Naive thymus-derived CD4-positive, alpha-beta T cell (primary cell): Measurements from ENCODE around the gene GORASP1. TPM values are rescaled to one million over a fixed set of nuclear protein-coding genes. Genes with fewer than 3 reads are reported as not detected.
A peak's percentile ranks its signal among the peaks of the same experiment; 100 is the strongest.

Experiments
- ATAC-seq: fragments of 150-1000 bp; cut with Tn5 transposase; 2 replicates; pipeline ENCODE4 v1.10.0; 2021; ENCODE audit warnings: mild to moderate bottlenecking, moderate library complexity
- CTCF ChIA-PET: fragments of 350-600 bp; sonication (Branson Sonifier 250); formaldehyde crosslinking; loops from one replicate; lab custom pipeline; 2021; ENCODE audit warnings: antibody characterized with exemption; lab: Charles Lee
- POLR2A ChIA-PET: fragments of 350-600 bp; sonication (Branson Sonifier 250); formaldehyde crosslinking; loops from one replicate; lab custom pipeline; 2021; ENCODE audit warnings: antibody characterized with exemption, inconsistent platforms; lab: Charles Lee
- DNase-seq, 9 donors: peaks; one replicate each; pipeline versions ENCODE4 v3.0.0 to v3.0.0-alpha.2; 2020 to 2022; ENCODE audit warnings: mixed read lengths in 1 of 9
- H3K27ac ChIP-seq: one replicate; pipeline ENCODE4 v1.7.0; 2013; ENCODE audit warnings: mild to moderate bottlenecking, low read depth, low read length, moderate library complexity
- H3K27me3 ChIP-seq, 2 donors: one replicate each; pipeline ENCODE4 v1.7.0; 2013; ENCODE audit warnings: low read length in 2 of 2, mild to moderate bottlenecking in 2 of 2, moderate library complexity in 2 of 2; ENCODE audit not compliant: control insufficient read depth in 2 of 2, insufficient read depth in 2 of 2
- H3K36me3 ChIP-seq, 3 experiments: 1 replicate in 2 of 3; 2 replicates in 1 of 3; pipeline ENCODE4 v1.7.0; 2013; ENCODE audit warnings: low read length in 3 of 3, mild to moderate bottlenecking in 3 of 3, moderate library complexity in 1 of 3; ENCODE audit not compliant: insufficient read depth in 3 of 3, control insufficient read depth in 2 of 3
- H3K4me1 ChIP-seq, 2 donors: one replicate each; pipeline ENCODE4 v1.7.0; 2013; ENCODE audit warnings: low read length in 2 of 2, mild to moderate bottlenecking in 2 of 2, moderate library complexity in 1 of 2; ENCODE audit not compliant: control insufficient read depth in 2 of 2, insufficient read depth in 2 of 2
- H3K4me3 ChIP-seq: 2 replicates; pipeline ENCODE4 v1.7.0; 2013; ENCODE audit warnings: mild to moderate bottlenecking, low read length
- H3K9me3 ChIP-seq, 3 experiments: 1 replicate in 2 of 3; 2 replicates in 1 of 3; pipeline ENCODE4 v1.7.0; 2013; ENCODE audit warnings: low read length in 3 of 3; ENCODE audit not compliant: control insufficient read depth in 2 of 3
- H3K27ac Mint-ChIP-seq, 9 donors: one replicate each; pipeline ENCODE4 v1.8.0; 2020 to 2022; ENCODE audit warnings: mixed read lengths in 9 of 9, mild to moderate bottlenecking in 8 of 9, moderate library complexity in 5 of 9, inconsistent platforms in 2 of 9
- H3K27me3 Mint-ChIP-seq, 5 donors: one replicate each; pipeline ENCODE4 v1.8.0; 2021 to 2022; ENCODE audit warnings: mixed read lengths in 5 of 5, mild to moderate bottlenecking in 1 of 5
- H3K36me3 Mint-ChIP-seq, 5 donors: one replicate each; pipeline ENCODE4 v1.8.0; 2020 to 2022; ENCODE audit warnings: mixed read lengths in 5 of 5, mild to moderate bottlenecking in 3 of 5, inconsistent platforms in 1 of 5
- H3K4me1 Mint-ChIP-seq, 7 donors: one replicate each; pipeline ENCODE4 v1.8.0; 2020 to 2022; ENCODE audit warnings: mixed read lengths in 7 of 7, mild to moderate bottlenecking in 3 of 7, inconsistent platforms in 1 of 7
- H3K4me3 Mint-ChIP-seq, 10 donors: one replicate each; pipeline ENCODE4 v1.8.0; 2020 to 2022; ENCODE audit warnings: mild to moderate bottlenecking in 10 of 10, mixed read lengths in 10 of 10, moderate library complexity in 6 of 10, inconsistent platforms in 2 of 10
- H3K9me3 Mint-ChIP-seq, 11 donors: one replicate each; pipeline ENCODE4 v1.8.0; 2020 to 2022; ENCODE audit warnings: mixed read lengths in 11 of 11, mild to moderate bottlenecking in 4 of 11, inconsistent platforms in 1 of 11, moderate library complexity in 1 of 11
- intact Hi-C, 2 donors: fragments of 100-400 bp; cut with micrococcal nuclease; formaldehyde crosslinking; loops; one replicate each; pipeline ENCODE4 v1.15.1; 2023
- polyA plus RNA-seq, 2 donors: library from polyadenylated mRNA; unstranded; fragments of 300-500 nt; fragmentation: Illumina TruSeq; gene quantifications; one replicate each; pipeline ENCODE4 v1.2.3, GENCODE V29; 2021
- total RNA-seq, 6 experiments: library from RNA in 5 of 6; stranded (reverse) in 5 of 6; gene quantifications; 1 replicate in 5 of 6; 2 replicates in 1 of 6; pipeline ENCODE4 v1.2.3 and lab custom pipeline; 2021 to 2026

GORASP1 gene
- total RNA-seq = 10 to 100 TPM; 28.2 to 58.5 (median 44.6) TPM
- 10 to 100 TPM; 14.8 to 22.0 TPM for polyA plus RNA-seq
- total RNA-seq (lab: John Stamatoyannopoulos, UW) = 41.6 reads per million, percentile 67 among the genes with 10 or more reads in this experiment

DNA sequence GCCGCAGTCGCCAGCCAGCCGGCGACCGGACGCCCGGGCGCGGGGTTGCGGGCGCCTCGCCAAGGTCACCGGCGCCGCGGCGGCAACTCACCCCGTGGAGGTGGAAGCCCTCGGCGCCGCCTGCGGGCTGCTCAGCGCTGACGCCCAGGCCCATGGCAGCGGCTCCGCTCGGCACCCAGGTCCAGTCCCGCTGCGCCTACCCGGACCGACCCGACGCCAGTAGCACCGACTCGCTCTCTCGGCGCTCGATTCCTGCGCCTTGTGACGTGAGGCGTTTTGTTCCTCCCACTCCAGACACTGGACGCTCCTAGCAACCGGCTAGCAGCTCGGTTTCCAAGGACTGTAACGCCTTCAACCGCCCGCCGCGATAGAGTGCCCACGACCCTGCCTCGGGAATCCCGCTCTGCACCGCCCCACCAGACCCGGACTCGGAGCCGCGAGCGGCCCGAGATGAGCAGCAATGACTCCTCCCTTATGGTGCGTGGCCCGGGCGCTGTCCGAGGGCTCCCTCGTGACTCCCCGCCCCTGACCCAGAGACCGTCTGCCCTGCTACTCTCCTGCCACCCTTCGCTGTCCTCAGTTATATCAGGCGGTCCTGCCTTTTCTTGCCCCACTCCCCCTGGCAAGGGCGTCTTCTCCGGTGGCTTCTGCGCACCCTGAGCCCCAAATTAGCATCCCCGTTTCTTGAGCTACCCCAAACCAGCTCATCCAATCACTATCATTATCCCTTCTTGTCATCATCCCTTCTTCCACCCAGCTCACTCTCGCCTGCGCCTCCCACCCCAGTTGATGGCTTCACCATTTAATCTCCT is at the start of gene GORASP1, which contains the start of gene TTC21A:
Gene GORASP1, minus strand, starts transcription at position 240 of the 812 bp plus-strand sequence. Its CDS starts 86 bp downstream, at position 154.
Gene TTC21A, plus strand, starts transcription at position 293 of the 812 bp plus-strand sequence. Its CDS starts 158 bp downstream, at position 451.
- peaks cover 0 to 5% (median 0%) of the 10 kb centered on the region in 5 donors for H3K27me3 Mint-ChIP-seq
- ChIA-PET POLR2A (interaction anchor here (0.6 to 2.0 kb wide), 8 partner anchors 20 to 1345 kb away, joined by 3 to 6 read pairs (median 4); no protein-coding TSS in a partner anchor), CTCF (interaction anchor here (0.6 to 1.1 kb wide), 7 partner anchors 17 to 597 kb away, joined by 3 to 4 read pairs (median 3); no protein-coding TSS in a partner anchor)
- no peaks in the 10 kb centered on the region for H3K9me3 ChIP-seq
- H3K4me3 ChIP-seq = peak within 1 kb of the TSS; percentile 95
- peaks cover 18 to 22% of the 10 kb centered on the region in 2 donors for H3K4me1 ChIP-seq
- H3K27me3 ChIP-seq = no peaks in the 10 kb centered on the region
- H3K9me3 Mint-ChIP-seq = no peaks in the 10 kb centered on the region
- H3K36me3 ChIP-seq = peaks cover 0 to 8% (median 0%) of the 10 kb centered on the region in 3 experiments
- H3K4me1 Mint-ChIP-seq = peaks cover 45 to 62% (median 52%) of the 10 kb centered on the region in 7 donors
- intact Hi-C loops = loop anchor here (1.0 to 5.0 kb wide), 10 partner anchors 17 to 970 kb away; partner anchors contain the start of genes RPSA (in 2 of the 2), SCN11A (in 2 of the 2), ACAA1 (in 1 of the 2) and MYD88 (in 1 of the 2)
- peaks cover 0 to 8% (median 0%) of the 10 kb centered on the region in 5 donors for H3K36me3 Mint-ChIP-seq
- peak within 1 kb of the TSS; percentile 88 to 100 (median 96) for H3K4me3 Mint-ChIP-seq
- ATAC-seq (peak; percentile 74), DNase-seq (peak; percentile 33 to 79 (median 53))
- peak within 1 kb of the TSS; percentile 78 for H3K27ac ChIP-seq
- H3K27ac Mint-ChIP-seq = peak within 1 kb of the TSS; percentile 84 to 96 (median 92)

GRCh38 chr3:39156421-39156820 is 49.0 kb upstream of the GORASP1 start:
- H3K27ac ChIP-seq = no peak overlapping the region
- H3K27ac Mint-ChIP-seq = peak overlapping the region in 6 of 9 donors; percentile 9 to 92 (median 70)
- H3K9me3 ChIP-seq = no peaks in the 10 kb centered on the region
- intact Hi-C loops = no loop called here
- no peaks in the 10 kb centered on the region for H3K9me3 Mint-ChIP-seq
- peaks cover 0 to 8% (median 0%) of the 10 kb centered on the region in 5 donors for H3K36me3 Mint-ChIP-seq
- H3K36me3 ChIP-seq = peaks cover 0 to 4% (median 0%) of the 10 kb centered on the region in 3 experiments
- ChIA-PET POLR2A (interaction anchor here (0.6 to 0.8 kb wide), 2 partner anchors 13 to 108 kb away, joined by 3 to 4 read pairs; no protein-coding TSS in a partner anchor), CTCF (interaction anchor here (0.6 kb wide), 1 partner anchor 8 kb away, joined by 3 read pairs; no protein-coding TSS in a partner anchor)
- H3K4me3 Mint-ChIP-seq = peak overlapping the region in 2 of 10 donors; percentile 10 to 71
- no peak overlapping the region for H3K4me3 ChIP-seq
- ATAC-seq (no peak), DNase-seq (no peak)
- H3K27me3 Mint-ChIP-seq = peaks cover 0 to 5% (median 0%) of the 10 kb centered on the region in 5 donors
- peaks cover 8 to 12% of the 10 kb centered on the region in 2 donors for H3K4me1 ChIP-seq
- H3K27me3 ChIP-seq = no peaks in the 10 kb centered on the region
- peaks cover 17 to 28% (median 25%) of the 10 kb centered on the region in 7 donors for H3K4me1 Mint-ChIP-seq

- POLR2A ChIA-PET = no interaction called here
These were observed 47.0 kb upstream of the GORASP1 start for GRCh38 chr3:39154280-39155021.

DNA sequence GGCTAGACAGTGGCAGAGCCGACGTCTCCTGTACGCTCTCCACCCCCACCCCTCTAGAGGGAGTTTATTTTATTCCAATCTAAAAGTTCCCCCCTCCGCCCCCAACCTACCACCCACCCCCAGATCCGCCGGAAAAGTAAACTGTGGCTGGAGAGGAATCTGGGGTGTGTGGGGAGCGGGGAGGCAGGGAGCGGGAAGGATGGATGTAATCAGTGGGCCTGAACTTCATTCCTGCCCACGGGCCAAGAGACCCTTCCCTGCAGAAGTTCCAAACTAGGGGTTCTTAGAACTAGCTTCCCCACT is 46.5 kb upstream of the GORASP1 start:
- no peak for ATAC-seq
- intact Hi-C loops = no loop called here
- peak overlapping the region; percentile 100 for H3K27ac ChIP-seq

More at GRCh38 chr3:39154280-39155021, 47.0 kb upstream of the GORASP1 start:
- intact Hi-C loops = no loop called here
- H3K27me3 ChIP-seq = no peaks in the 10 kb centered on the region
- peak overlapping the region; percentile 100 for H3K27ac ChIP-seq
- ATAC-seq (no peak), DNase-seq (no peak)
- peaks cover 28 to 32% of the 10 kb centered on the region in 2 donors for H3K4me1 ChIP-seq
- CTCF ChIA-PET = interaction anchor here (0.9 to 1.5 kb wide), 2 partner anchors 23 to 138 kb away, joined by 3 read pairs; no protein-coding TSS in a partner anchor
- Mint-ChIP-seq H3K27me3 (peaks cover 0 to 5% (median 0%) of the 10 kb centered on the region in 5 donors), H3K4me1 (peaks cover 37 to 48% (median 45%) of the 10 kb centered on the region in 7 donors), H3K27ac (peak overlapping the region; percentile 85 to 95 (median 90)), H3K36me3 (peaks cover 0 to 8% (median 0%) of the 10 kb centered on the region in 5 donors), H3K9me3 (no peaks in the 10 kb centered on the region), H3K4me3 (peak overlapping the region; percentile 59 to 95 (median 79))
- peaks cover 0 to 4% (median 0%) of the 10 kb centered on the region in 3 experiments for H3K36me3 ChIP-seq
- H3K4me3 ChIP-seq = no peak overlapping the region
- no peaks in the 10 kb centered on the region for H3K9me3 ChIP-seq

DNA sequence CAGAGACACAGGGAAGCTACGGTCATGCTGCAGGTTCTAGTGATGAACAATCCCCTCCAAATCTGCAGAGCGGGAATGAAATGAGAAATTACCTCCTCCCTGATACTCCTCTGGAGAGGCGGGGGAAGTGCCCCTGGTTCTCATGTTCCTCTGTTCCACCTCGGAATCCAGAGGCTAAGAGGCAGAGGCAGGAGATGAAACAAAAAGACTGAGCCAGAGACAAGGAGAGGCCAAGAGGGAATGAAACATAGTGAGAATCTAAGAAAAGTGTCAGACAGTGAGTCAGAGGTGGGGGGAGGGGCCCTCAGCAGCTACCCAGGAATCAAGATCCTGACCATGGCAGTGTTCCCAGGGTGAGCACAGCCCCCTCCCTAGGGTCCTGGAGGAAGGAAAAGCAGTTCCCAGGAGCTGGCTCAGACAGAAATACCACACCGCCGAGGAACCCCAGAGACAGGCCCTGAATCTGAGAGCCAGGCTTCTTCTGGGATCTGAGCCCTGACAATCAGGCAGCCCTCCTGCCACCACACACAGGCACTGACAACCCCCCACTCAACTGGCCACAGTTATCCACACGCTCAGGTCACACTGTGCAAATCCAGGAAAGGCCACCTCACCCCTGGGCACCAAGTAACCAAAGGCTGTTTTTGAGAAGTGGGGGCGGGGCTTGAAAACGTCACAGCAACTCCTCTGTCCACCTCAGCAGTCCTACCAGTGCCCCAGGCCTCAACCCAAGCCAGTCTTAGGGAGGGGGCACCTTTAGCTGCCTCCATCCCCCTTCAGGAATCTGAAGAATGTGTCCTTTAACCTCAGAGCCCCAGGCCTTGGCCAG is 43.6 kb upstream of the GORASP1 start:
- Histone ChIP-seq H3K4me1 (peaks cover 57 to 61% of the 10 kb centered on the region in 2 donors), H3K27ac (peak overlapping the region; percentile 100), H3K27me3 (no peaks in the 10 kb centered on the region), H3K9me3 (no peaks in the 10 kb centered on the region), H3K36me3 (peaks cover 1 to 12% (median 7%) of the 10 kb centered on the region in 3 experiments), H3K4me3 (peak overlapping the region; percentile 73)
- H3K4me3 Mint-ChIP-seq = peak overlapping the region; percentile 94 to 99 (median 96)
- H3K36me3 Mint-ChIP-seq = peaks cover 3 to 14% (median 4%) of the 10 kb centered on the region in 5 donors
- CTCF ChIA-PET = interaction anchor here (0.8 to 1.2 kb wide), 3 partner anchors 45 to 227 kb away, joined by 3 to 4 read pairs (median 3); no protein-coding TSS in a partner anchor
- H3K4me1 Mint-ChIP-seq = peaks cover 68 to 80% (median 76%) of the 10 kb centered on the region in 7 donors
- intact Hi-C loops = no loop called here
- DNase-seq (peak in 2 of 9 donors; percentile 61 to 63), ATAC-seq (no peak)
- H3K27me3 Mint-ChIP-seq = no peaks in the 10 kb centered on the region
- POLR2A ChIA-PET = interaction anchor here (0.6 to 1.4 kb wide), 2 partner anchors 42 to 1306 kb away, joined by 3 to 4 read pairs; partner anchors contain the start of gene RPL14
- H3K27ac Mint-ChIP-seq = peak overlapping the region; percentile 92 to 99 (median 98)
- peaks cover 0 to 2% (median 0%) of the 10 kb centered on the region in 11 donors for H3K9me3 Mint-ChIP-seq

More for the DNA sequence above, 46.5 kb upstream of the GORASP1 start:
- Mint-ChIP-seq H3K9me3 (no peaks in the 10 kb centered on the region), H3K4me3 (peak overlapping the region; percentile 59 to 95 (median 79)), H3K4me1 (peaks cover 42 to 53% (median 50%) of the 10 kb centered on the region in 7 donors), H3K36me3 (peaks cover 0 to 8% (median 0%) of the 10 kb centered on the region in 5 donors), H3K27me3 (peaks cover 0 to 5% (median 0%) of the 10 kb centered on the region in 5 donors), H3K27ac (peak overlapping the region; percentile 85 to 95 (median 90))
- no peak overlapping the region for H3K4me3 ChIP-seq
- H3K9me3 ChIP-seq = no peaks in the 10 kb centered on the region
- H3K36me3 ChIP-seq = peaks cover 0 to 4% (median 0%) of the 10 kb centered on the region in 3 experiments
- peaks cover 32 to 37% of the 10 kb centered on the region in 2 donors for H3K4me1 ChIP-seq
- no peak for DNase-seq
- POLR2A ChIA-PET = no interaction called here
- CTCF ChIA-PET = no interaction called here
- no peaks in the 10 kb centered on the region for H3K27me3 ChIP-seq
